Spleen (tissue), 7 donors: ENCODE results near the gene EGFR.

Experiments used
- CTCF ChIP-seq, 11 experiments: fragments of 200-600 bp in 7 of 11; fragments of 450-650 bp in 4 of 11; sonication (generic) in 4 of 11; IDR thresholded peaks in 8 of 11; conservative IDR thresholded peaks in 3 of 11; 1 replicate in 7 of 11; 2 replicates in 4 of 11; pipeline versions ENCODE4 v1.4.0 to v1.8.0; 2016 to 2021; ENCODE audit warnings: antibody characterized with exemption in 11 of 11, inconsistent platforms in 4 of 11, mild to moderate bottlenecking in 1 of 11
- POLR2AphosphoS5 ChIP-seq, 3 donors: sonication (generic); formaldehyde crosslinking; IDR thresholded peaks; one replicate each; pipeline ENCODE4 v1.5.1; 2017; ENCODE audit warnings: antibody characterized with exemption in 3 of 3
- donor health status: DM: no; HTN: no; CAD: no; lungs with moderate emphysema.
- donor health status: DM: no; HTN: no; CAD: no.
- donor health status: DM: no; HTN: no; CAD: no.

GRCh38 chr7:55249332-55249731 is 230.5 kb downstream of the EGFR start:
- no peak for TF ChIP-seq CTCF (IDR thresholded peaks at IDR 0.05 in 8 of 11, conservative IDR thresholded peaks at IDR 0.05 in 3 of 11)
- TF ChIP-seq POLR2AphosphoS5 (IDR thresholded peaks at IDR 0.05) = no peak
